Measurements from ENCODE around the gene SYMPK.

DNA sequence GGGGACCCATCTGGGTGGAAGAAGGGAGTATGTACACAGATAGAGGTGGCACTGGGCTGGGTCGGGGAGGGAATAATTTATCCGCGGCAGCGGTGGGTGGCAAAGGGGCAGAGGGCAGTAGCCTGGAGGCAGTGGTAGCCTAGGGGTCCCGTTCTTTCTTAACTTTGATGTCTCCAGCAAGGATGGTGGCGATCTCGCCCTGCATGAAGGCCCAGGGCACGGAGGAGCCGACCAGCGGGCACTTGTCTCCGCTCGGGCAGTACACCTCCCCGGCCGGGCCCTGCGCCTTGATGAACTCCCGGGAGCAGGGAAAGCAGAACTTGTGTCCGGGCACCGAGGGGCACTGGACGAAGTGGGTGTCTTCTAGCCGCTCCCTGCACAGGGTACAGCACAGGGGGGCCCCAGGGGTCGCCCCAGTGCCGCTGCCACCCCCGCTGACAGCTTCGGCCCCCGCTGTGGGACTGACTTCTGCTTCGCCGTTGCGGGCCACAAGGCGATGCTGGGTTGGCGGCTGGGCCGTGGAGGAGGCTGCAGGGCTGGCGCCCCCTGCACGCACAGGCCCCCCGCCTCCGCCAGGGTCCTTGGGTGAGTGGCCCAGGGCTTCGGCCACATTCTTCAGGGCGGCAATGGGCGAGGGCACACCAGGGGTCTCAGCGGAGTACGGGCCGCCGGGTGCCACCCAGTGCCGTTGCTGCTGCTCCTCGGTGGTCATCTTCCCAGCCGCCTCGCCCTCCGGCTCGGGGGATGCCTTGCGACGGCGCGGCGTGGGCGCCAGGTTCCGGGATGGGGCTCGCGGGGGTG, 21.1 kb upstream of the SYMPK start:
- TF ChIP-seq, protein P1, sequence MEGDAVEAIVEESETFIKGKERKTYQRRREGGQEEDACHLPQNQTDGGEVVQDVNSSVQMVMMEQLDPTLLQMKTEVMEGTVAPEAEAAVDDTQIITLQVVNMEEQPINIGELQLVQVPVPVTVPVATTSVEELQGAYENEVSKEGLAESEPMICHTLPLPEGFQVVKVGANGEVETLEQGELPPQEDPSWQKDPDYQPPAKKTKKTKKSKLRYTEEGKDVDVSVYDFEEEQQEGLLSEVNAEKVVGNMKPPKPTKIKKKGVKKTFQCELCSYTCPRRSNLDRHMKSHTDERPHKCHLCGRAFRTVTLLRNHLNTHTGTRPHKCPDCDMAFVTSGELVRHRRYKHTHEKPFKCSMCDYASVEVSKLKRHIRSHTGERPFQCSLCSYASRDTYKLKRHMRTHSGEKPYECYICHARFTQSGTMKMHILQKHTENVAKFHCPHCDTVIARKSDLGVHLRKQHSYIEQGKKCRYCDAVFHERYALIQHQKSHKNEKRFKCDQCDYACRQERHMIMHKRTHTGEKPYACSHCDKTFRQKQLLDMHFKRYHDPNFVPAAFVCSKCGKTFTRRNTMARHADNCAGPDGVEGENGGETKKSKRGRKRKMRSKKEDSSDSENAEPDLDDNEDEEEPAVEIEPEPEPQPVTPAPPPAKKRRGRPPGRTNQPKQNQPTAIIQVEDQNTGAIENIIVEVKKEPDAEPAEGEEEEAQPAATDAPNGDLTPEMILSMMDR (IDR thresholded peaks at IDR 0.05; ENCODE audit: borderline replicate concordance, extremely low read depth, low read length, poor library complexity, severe bottlenecking): no peak
- no peak for TF ChIP-seq EZH2 (IDR thresholded peaks at IDR 0.05; ENCODE audit: borderline replicate concordance, low read depth, low read length, severe bottlenecking)
